ENCODE results near the gene HENMT1.

Gene HENMT1

GRCh38 chr1:108653431-108654105 lies 7.3 kb downstream of the HENMT1 start:
- no peak overlapping the region for H4K91ac ChIP-seq (ENCODE audit: low read length)
- no peak overlapping the region for H4K8ac ChIP-seq (ENCODE audit: low read length)
- H3K4ac ChIP-seq (ENCODE audit: low read depth in 1 of 2, low read length in 2 of 2), result no peak overlapping the region
- H3K23ac ChIP-seq (ENCODE audit: low read length in 2 of 2), result no peak overlapping the region
- no peak overlapping the region for H3K4me3 ChIP-seq (ENCODE audit: insufficient read depth in 1 of 2, low read depth in 1 of 2, low read length in 2 of 2)
- no peak overlapping the region for H2AFZ ChIP-seq (ENCODE audit: low read depth, low read length)
- H3K4me2 ChIP-seq (ENCODE audit: low read length, poor library complexity, severe bottlenecking), result no peak overlapping the region
- H3K9ac ChIP-seq (ENCODE audit: low read length), result no peak overlapping the region
- H3K9me3 ChIP-seq (ENCODE audit: control insufficient read depth, low read length), result peaks cover 4% of the 10 kb centered on the region
- WGBS, result 87% methylated on average over 2 of the region's 2 CpGs
- no peaks in the 10 kb centered on the region for H3K79me1 ChIP-seq (replicated peaks; ENCODE audit: low read length, poor library complexity, severe bottlenecking)
- no peak overlapping the region for H2BK5ac ChIP-seq (ENCODE audit: low read depth, low read length, poor library complexity, severe bottlenecking)
- no peak overlapping the region for H2BK120ac ChIP-seq (ENCODE audit: low read depth, low read length)
- H3K36me3 ChIP-seq (ENCODE audit: control insufficient read depth in 1 of 2, insufficient read depth in 2 of 2, low read depth in 1 of 2, low read length in 2 of 2), result no peaks in the 10 kb centered on the region
- no peak overlapping the region for H2BK12ac ChIP-seq (ENCODE audit: low read length in 2 of 2)
- no peak overlapping the region for H3K18ac ChIP-seq (ENCODE audit: low read depth in 1 of 2, low read length in 2 of 2)
- no peak overlapping the region for H3K14ac ChIP-seq (ENCODE audit: low read length in 2 of 2)
- no peak overlapping the region for H2AK5ac ChIP-seq (ENCODE audit: low read length, severe bottlenecking)
- H3K27me3 ChIP-seq (ENCODE audit: control insufficient read depth in 1 of 2, insufficient read depth in 1 of 2, low read length in 2 of 2), result no peaks in the 10 kb centered on the region
- DNase-seq, result no peak
- no peak overlapping the region for H3K27ac ChIP-seq (ENCODE audit: low read length, poor library complexity, severe bottlenecking)
- no peaks in the 10 kb centered on the region for H3K4me1 ChIP-seq (ENCODE audit: control insufficient read depth, insufficient read depth, low read depth, low read length)
- no peak overlapping the region for H2BK15ac ChIP-seq (ENCODE audit: low read depth, poor library complexity, severe bottlenecking)

- 74% methylated on average over 11 of the region's 11 CpGs for WGBS
- no peaks in the 10 kb centered on the region for H3K27me3 ChIP-seq (ENCODE audit: control insufficient read depth in 1 of 2, insufficient read depth in 1 of 2, low read length in 2 of 2)
These were observed 14.1 kb downstream of the HENMT1 start for GRCh38 chr1:108646648-108647269.

GRCh38 chr1:108646265-108646647 lies 14.6 kb downstream of the HENMT1 start:
- 96% methylated on average over 4 of the region's 4 CpGs for WGBS

More at GRCh38 chr1:108646648-108647269, 14.1 kb downstream of the HENMT1 start:
- Histone ChIP-seq H3K36me3 (ENCODE audit: control insufficient read depth in 1 of 2, insufficient read depth in 2 of 2, low read depth in 1 of 2, low read length in 2 of 2) (no peaks in the 10 kb centered on the region), H2AFZ (ENCODE audit: low read depth, low read length) (peak overlapping the region; percentile 88), H3K4ac (ENCODE audit: low read depth in 1 of 2, low read length in 2 of 2) (peak overlapping the region; percentile 90 to 93), H3K27ac (ENCODE audit: low read length, poor library complexity, severe bottlenecking) (no peak overlapping the region), H4K91ac (ENCODE audit: low read length) (peak overlapping the region; percentile 98), H2BK15ac (ENCODE audit: low read depth, poor library complexity, severe bottlenecking) (peak overlapping the region; percentile 29), H4K8ac (ENCODE audit: low read length) (peak overlapping the region; percentile 100), H3K9me3 (ENCODE audit: control insufficient read depth, low read length) (peaks cover 1% of the 10 kb centered on the region), H2BK12ac (ENCODE audit: low read length in 2 of 2) (peak overlapping the region; percentile 75 to 96), H2BK120ac (ENCODE audit: low read depth, low read length) (peak overlapping the region; percentile 77), H3K4me2 (ENCODE audit: low read length, poor library complexity, severe bottlenecking) (no peak overlapping the region), H3K4me1 (ENCODE audit: control insufficient read depth, insufficient read depth, low read depth, low read length) (peaks cover 6% of the 10 kb centered on the region), H3K23ac (ENCODE audit: low read length in 2 of 2) (peak overlapping the region in 1 of 2 experiments; percentile 47), H3K9ac (ENCODE audit: low read length) (peak overlapping the region; percentile 24), H3K4me3 (ENCODE audit: insufficient read depth in 1 of 2, low read depth in 1 of 2, low read length in 2 of 2) (no peak overlapping the region), H3K18ac (ENCODE audit: low read depth in 1 of 2, low read length in 2 of 2) (peak overlapping the region; percentile 91 to 98), H2AK5ac (ENCODE audit: low read length, severe bottlenecking) (no peak overlapping the region), H2BK5ac (ENCODE audit: low read depth, low read length, poor library complexity, severe bottlenecking) (no peak overlapping the region), H3K79me1 (replicated peaks; ENCODE audit: low read length, poor library complexity, severe bottlenecking) (no peaks in the 10 kb centered on the region), H3K14ac (ENCODE audit: low read length in 2 of 2) (peak overlapping the region in 1 of 2 experiments; percentile 89)
- DNase-seq, result peak; percentile 91

GRCh38 chr1:108645564-108646184 lies 15.2 kb downstream of the HENMT1 start:
- H3K9ac ChIP-seq (ENCODE audit: low read length), result no peak overlapping the region
- H3K4me2 ChIP-seq (ENCODE audit: low read length, poor library complexity, severe bottlenecking), result no peak overlapping the region
- H2AFZ ChIP-seq (ENCODE audit: low read depth, low read length), result no peak overlapping the region
- DNase-seq, result no peak
- no peaks in the 10 kb centered on the region for H3K27me3 ChIP-seq (ENCODE audit: control insufficient read depth in 1 of 2, insufficient read depth in 1 of 2, low read length in 2 of 2)
- no peak overlapping the region for H2AK5ac ChIP-seq (ENCODE audit: low read length, severe bottlenecking)
- no peak overlapping the region for H4K91ac ChIP-seq (ENCODE audit: low read length)
- no peak overlapping the region for H3K23ac ChIP-seq (ENCODE audit: low read length in 2 of 2)
- H3K14ac ChIP-seq (ENCODE audit: low read length in 2 of 2), result no peak overlapping the region
- H3K18ac ChIP-seq (ENCODE audit: low read depth in 1 of 2, low read length in 2 of 2), result peak overlapping the region; percentile 27 to 98
- peak overlapping the region; percentile 77 for H2BK120ac ChIP-seq (ENCODE audit: low read depth, low read length)
- 88% methylated on average over 9 of the region's 9 CpGs for WGBS
- H2BK15ac ChIP-seq (ENCODE audit: low read depth, poor library complexity, severe bottlenecking), result peak overlapping the region; percentile 41
- H3K9me3 ChIP-seq (ENCODE audit: control insufficient read depth, low read length), result no peaks in the 10 kb centered on the region
- no peaks in the 10 kb centered on the region for H3K36me3 ChIP-seq (ENCODE audit: control insufficient read depth in 1 of 2, insufficient read depth in 2 of 2, low read depth in 1 of 2, low read length in 2 of 2)
- H3K79me1 ChIP-seq (replicated peaks; ENCODE audit: low read length, poor library complexity, severe bottlenecking), result no peaks in the 10 kb centered on the region
- peak overlapping the region in 1 of 2 experiments; percentile 37 for H3K4ac ChIP-seq (ENCODE audit: low read depth in 1 of 2, low read length in 2 of 2)
- H4K8ac ChIP-seq (ENCODE audit: low read length), result no peak overlapping the region
- H3K27ac ChIP-seq (ENCODE audit: low read length, poor library complexity, severe bottlenecking), result no peak overlapping the region
- no peak overlapping the region for H2BK12ac ChIP-seq (ENCODE audit: low read length in 2 of 2)
- no peak overlapping the region for H3K4me3 ChIP-seq (ENCODE audit: insufficient read depth in 1 of 2, low read depth in 1 of 2, low read length in 2 of 2)
- H3K4me1 ChIP-seq (ENCODE audit: control insufficient read depth, insufficient read depth, low read depth, low read length), result peaks cover 6% of the 10 kb centered on the region
- no peak overlapping the region for H2BK5ac ChIP-seq (ENCODE audit: low read depth, low read length, poor library complexity, severe bottlenecking)

More at GRCh38 chr1:108646265-108646647, 14.6 kb downstream of the HENMT1 start:
- peaks cover 6% of the 10 kb centered on the region for H3K4me1 ChIP-seq (ENCODE audit: control insufficient read depth, insufficient read depth, low read depth, low read length)
- peak overlapping the region; percentile 29 for H2BK15ac ChIP-seq (ENCODE audit: low read depth, poor library complexity, severe bottlenecking)
- H2BK5ac ChIP-seq (ENCODE audit: low read depth, low read length, poor library complexity, severe bottlenecking), result no peak overlapping the region
- H2AK5ac ChIP-seq (ENCODE audit: low read length, severe bottlenecking), result no peak overlapping the region
- peak overlapping the region; percentile 90 to 93 for H3K4ac ChIP-seq (ENCODE audit: low read depth in 1 of 2, low read length in 2 of 2)
- H3K27ac ChIP-seq (ENCODE audit: low read length, poor library complexity, severe bottlenecking), result no peak overlapping the region
- peak overlapping the region in 1 of 2 experiments; percentile 89 for H3K14ac ChIP-seq (ENCODE audit: low read length in 2 of 2)
- H2BK12ac ChIP-seq (ENCODE audit: low read length in 2 of 2), result peak overlapping the region; percentile 75 to 96
- H3K36me3 ChIP-seq (ENCODE audit: control insufficient read depth in 1 of 2, insufficient read depth in 2 of 2, low read depth in 1 of 2, low read length in 2 of 2), result no peaks in the 10 kb centered on the region
- H4K91ac ChIP-seq (ENCODE audit: low read length), result peak overlapping the region; percentile 98
- DNase-seq, result no peak
- peak overlapping the region; percentile 88 for H2AFZ ChIP-seq (ENCODE audit: low read depth, low read length)
- H3K9ac ChIP-seq (ENCODE audit: low read length), result no peak overlapping the region
- H3K27me3 ChIP-seq (ENCODE audit: control insufficient read depth in 1 of 2, insufficient read depth in 1 of 2, low read length in 2 of 2), result no peaks in the 10 kb centered on the region
- no peak overlapping the region for H3K4me3 ChIP-seq (ENCODE audit: insufficient read depth in 1 of 2, low read depth in 1 of 2, low read length in 2 of 2)
- H3K23ac ChIP-seq (ENCODE audit: low read length in 2 of 2), result peak overlapping the region in 1 of 2 experiments; percentile 47
- H3K9me3 ChIP-seq (ENCODE audit: control insufficient read depth, low read length), result no peaks in the 10 kb centered on the region
- peak overlapping the region; percentile 87 to 98 for H3K18ac ChIP-seq (ENCODE audit: low read depth in 1 of 2, low read length in 2 of 2)
- no peak overlapping the region for H3K4me2 ChIP-seq (ENCODE audit: low read length, poor library complexity, severe bottlenecking)
- H2BK120ac ChIP-seq (ENCODE audit: low read depth, low read length), result peak overlapping the region; percentile 77
- peak overlapping the region; percentile 100 for H4K8ac ChIP-seq (ENCODE audit: low read length)
- no peaks in the 10 kb centered on the region for H3K79me1 ChIP-seq (replicated peaks; ENCODE audit: low read length, poor library complexity, severe bottlenecking)
